ENCODE results near the gene DCAF10.
"Not testable (repeated sequence)": the region's sequence is repeated elsewhere in the genome, so short reads cannot be mapped to it uniquely, and the experiment has no call there.

DCAF10 gene

GRCh38 chr9:37801287-37801850, 772 bp downstream of the DCAF10 start:
- peak overlapping the region; percentile 92 for H3K4me3 ChIP-seq (replicated peaks; ENCODE audit: low read depth, low read length)
- H3K27me3 ChIP-seq (replicated peaks; ENCODE audit: control insufficient read depth, insufficient read depth, low read length) = no peaks in the 10 kb centered on the region
- DNase-seq (ENCODE audit: extremely low read depth, insufficient read length) = no peak
- no peaks in the 10 kb centered on the region; the same call in 1 of the 2 replicates for H3K36me3 ChIP-seq (ENCODE audit: control insufficient read depth, insufficient read depth, low read length)
- TF ChIP-seq CTCF (IDR thresholded peaks at IDR 0.05; ENCODE audit: insufficient read depth, low read length, poor library complexity, severe bottlenecking) = no peak

GRCh38 chr9:37801959-37802711, 1.5 kb downstream of the DCAF10 start:
- peak overlapping the region; percentile 92 for H3K4me3 ChIP-seq (replicated peaks; ENCODE audit: low read depth, low read length)
- H3K36me3 ChIP-seq (ENCODE audit: control insufficient read depth, insufficient read depth, low read length) = no peaks in the 10 kb centered on the region; the same call in 1 of the 2 replicates
- no peaks in the 10 kb centered on the region for H3K27me3 ChIP-seq (replicated peaks; ENCODE audit: control insufficient read depth, insufficient read depth, low read length)
- DNase-seq (ENCODE audit: extremely low read depth, insufficient read length) = no peak
- no peak for TF ChIP-seq CTCF (IDR thresholded peaks at IDR 0.05; ENCODE audit: insufficient read depth, low read length, poor library complexity, severe bottlenecking)

- no peak for DNase-seq (ENCODE audit: extremely low read depth, insufficient read length)
- no peak for TF ChIP-seq CTCF (IDR thresholded peaks at IDR 0.05; ENCODE audit: insufficient read depth, low read length, poor library complexity, severe bottlenecking)
Measured at GRCh38 chr9:37806271-37806670, 5.7 kb downstream of the DCAF10 start.

GRCh38 chr9:37809676-37810075, 9.1 kb downstream of the DCAF10 start:
- not testable (repeated sequence) for H3K27me3 ChIP-seq (replicated peaks; ENCODE audit: control insufficient read depth, insufficient read depth, low read length); H3K4me3 ChIP-seq (replicated peaks; ENCODE audit: low read depth, low read length); H3K36me3 ChIP-seq (ENCODE audit: control insufficient read depth, insufficient read depth, low read length); DNase-seq (ENCODE audit: extremely low read depth, insufficient read length)

More at GRCh38 chr9:37806271-37806670, 5.7 kb downstream of the DCAF10 start:
- Histone ChIP-seq H3K36me3 (ENCODE audit: control insufficient read depth, insufficient read depth, low read length) (no peaks in the 10 kb centered on the region; the same call in 1 of the 2 replicates), H3K4me3 (replicated peaks; ENCODE audit: low read depth, low read length) (no peak overlapping the region), H3K27me3 (replicated peaks; ENCODE audit: control insufficient read depth, insufficient read depth, low read length) (no peaks in the 10 kb centered on the region)

GRCh38 chr9:37811906-37812476, 11.4 kb downstream of the DCAF10 start:
- no peak for DNase-seq (ENCODE audit: extremely low read depth, insufficient read length)
- Histone ChIP-seq H3K4me3 (replicated peaks; ENCODE audit: low read depth, low read length) (no peak overlapping the region), H3K36me3 (ENCODE audit: control insufficient read depth, insufficient read depth, low read length) (no peaks in the 10 kb centered on the region), H3K27me3 (replicated peaks; ENCODE audit: control insufficient read depth, insufficient read depth, low read length) (no peaks in the 10 kb centered on the region)
- no peak for TF ChIP-seq CTCF (IDR thresholded peaks at IDR 0.05; ENCODE audit: insufficient read depth, low read length, poor library complexity, severe bottlenecking)

GRCh38 chr9:37812773-37813379, 12.3 kb downstream of the DCAF10 start:
- no peak for TF ChIP-seq CTCF (IDR thresholded peaks at IDR 0.05; ENCODE audit: insufficient read depth, low read length, poor library complexity, severe bottlenecking)
- no peaks in the 10 kb centered on the region for H3K27me3 ChIP-seq (replicated peaks; ENCODE audit: control insufficient read depth, insufficient read depth, low read length)
- no peak for DNase-seq (ENCODE audit: extremely low read depth, insufficient read length)
- H3K36me3 ChIP-seq (ENCODE audit: control insufficient read depth, insufficient read depth, low read length) = no peaks in the 10 kb centered on the region
- H3K4me3 ChIP-seq (replicated peaks; ENCODE audit: low read depth, low read length) = no peak overlapping the region

Measured in GM06990 (cell line).